LNCaP clone FGC (cell line): Measurements from ENCODE around the gene NRAP.

Source experiments
- DNase-seq: peaks from one replicate; pipeline ENCODE4 v3.0.0-alpha.2; 2011; ENCODE audit warnings: low read depth
- H3K4me3 ChIP-seq: 2 replicates; pipeline ENCODE4 v1.5.1; 2011; ENCODE audit warnings: mild to moderate bottlenecking, low read depth, low read length, control low read depth
- TF ChIP-seq, protein P1 (sequence below): IDR thresholded peaks from 2 replicates; pipeline ENCODE4 v1.5.1; 2012; ENCODE audit warnings: mild to moderate bottlenecking; ENCODE audit not compliant: control insufficient read depth, insufficient read depth; ENCODE audit errors: extremely low read depth

NRAP gene

GRCh38 chr10:113644185-113645120 lies 19.4 kb downstream of the NRAP start:
- H3K4me3 ChIP-seq = no peak overlapping the region
- no peak for DNase-seq
- TF ChIP-seq, protein P1, sequence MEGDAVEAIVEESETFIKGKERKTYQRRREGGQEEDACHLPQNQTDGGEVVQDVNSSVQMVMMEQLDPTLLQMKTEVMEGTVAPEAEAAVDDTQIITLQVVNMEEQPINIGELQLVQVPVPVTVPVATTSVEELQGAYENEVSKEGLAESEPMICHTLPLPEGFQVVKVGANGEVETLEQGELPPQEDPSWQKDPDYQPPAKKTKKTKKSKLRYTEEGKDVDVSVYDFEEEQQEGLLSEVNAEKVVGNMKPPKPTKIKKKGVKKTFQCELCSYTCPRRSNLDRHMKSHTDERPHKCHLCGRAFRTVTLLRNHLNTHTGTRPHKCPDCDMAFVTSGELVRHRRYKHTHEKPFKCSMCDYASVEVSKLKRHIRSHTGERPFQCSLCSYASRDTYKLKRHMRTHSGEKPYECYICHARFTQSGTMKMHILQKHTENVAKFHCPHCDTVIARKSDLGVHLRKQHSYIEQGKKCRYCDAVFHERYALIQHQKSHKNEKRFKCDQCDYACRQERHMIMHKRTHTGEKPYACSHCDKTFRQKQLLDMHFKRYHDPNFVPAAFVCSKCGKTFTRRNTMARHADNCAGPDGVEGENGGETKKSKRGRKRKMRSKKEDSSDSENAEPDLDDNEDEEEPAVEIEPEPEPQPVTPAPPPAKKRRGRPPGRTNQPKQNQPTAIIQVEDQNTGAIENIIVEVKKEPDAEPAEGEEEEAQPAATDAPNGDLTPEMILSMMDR = no peak

DNA sequence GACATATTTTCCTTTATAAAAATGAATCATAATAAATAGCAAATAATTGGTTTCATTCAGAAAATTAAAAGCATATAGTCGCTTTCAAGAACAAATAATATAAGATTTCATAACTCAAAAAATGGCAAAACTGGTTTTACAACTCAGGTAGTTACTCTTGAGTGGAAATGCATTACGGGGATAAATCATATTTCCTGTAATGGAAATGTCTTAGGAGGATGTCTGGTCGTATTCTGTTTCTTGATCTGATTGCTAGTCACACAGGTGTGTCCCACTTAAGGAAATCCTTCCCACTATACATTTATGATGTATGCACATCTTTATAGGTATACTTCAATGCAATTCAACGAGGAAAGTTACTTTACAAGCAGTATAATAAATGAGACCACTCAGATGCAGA lies 20.7 kb downstream of the NRAP start:
- no peak overlapping the region for H3K4me3 ChIP-seq
- TF ChIP-seq, protein P1 = no peak
- DNase-seq = peak; percentile 30

DNA sequence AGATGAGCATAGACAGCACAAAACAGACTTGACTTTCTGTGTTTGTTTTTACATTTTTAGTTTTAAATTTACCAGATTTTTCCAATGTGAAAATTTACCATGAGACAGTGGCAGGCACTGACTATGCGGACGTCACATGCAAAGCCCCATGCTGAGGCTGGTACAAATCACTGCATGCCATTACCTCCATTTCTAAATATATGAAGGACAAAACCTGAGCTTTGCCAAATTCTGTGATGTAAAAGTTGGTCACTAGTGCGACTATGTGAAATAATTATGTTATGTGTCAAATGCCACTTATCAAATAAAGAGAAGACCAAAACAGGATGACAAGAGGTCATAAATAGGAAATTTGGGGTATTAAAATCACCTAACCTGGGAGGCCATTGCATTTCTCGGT lies 22.1 kb downstream of the NRAP start:
- TF ChIP-seq, protein P1 = no peak
- DNase-seq = no peak
- no peak overlapping the region for H3K4me3 ChIP-seq

GRCh38 chr10:113639966-113640365 lies 23.9 kb downstream of the NRAP start:
- TF ChIP-seq, protein P1 = no peak
- DNase-seq = no peak
- no peak overlapping the region for H3K4me3 ChIP-seq

- H3K4me3 ChIP-seq = no peak overlapping the region
- no peak for DNase-seq
- TF ChIP-seq, protein P1 = no peak
Measured at GRCh38 chr10:113631684-113632367, 32.0 kb downstream of the NRAP start.

GRCh38 chr10:113630929-113631533 lies 32.8 kb downstream of the NRAP start:
- no peak for DNase-seq
- TF ChIP-seq, protein P1 = no peak
- H3K4me3 ChIP-seq = no peak overlapping the region
